MG63 (cell line): ENCODE measurements around the gene EEIG1. TPM values are rescaled to one million over a fixed set of nuclear protein-coding genes. Genes with fewer than 3 reads are reported as not detected.

Source experiments
- DNase-seq: peaks from one replicate; pipeline ENCODE4 v3.0.0-alpha.2; 2020
- H3K27me3 ChIP-seq: fragments of 250-450 bp; sonication (Bioruptor Pico); 2 replicates; pipeline ENCODE4 v1.5.1; 2020; ENCODE audit warnings: mild to moderate bottlenecking, moderate library complexity
- H3K36me3 ChIP-seq: fragments of 250-450 bp; sonication (Bioruptor Pico); 2 replicates; pipeline ENCODE4 v1.5.1; 2020; ENCODE audit warnings: mild to moderate bottlenecking, moderate library complexity
- H3K4me3 ChIP-seq: fragments of 250-450 bp; sonication (Bioruptor Pico); 2 replicates; pipeline ENCODE4 v1.5.1; 2020; ENCODE audit warnings: mild to moderate bottlenecking, moderate library complexity
- H3K9me3 ChIP-seq: fragments of 250-450 bp; sonication (Bioruptor Pico); 2 replicates; pipeline ENCODE4 v1.5.1; 2020; ENCODE audit warnings: mild to moderate bottlenecking, moderate library complexity
- total RNA-seq: library from RNA; depleted of rRNA; stranded (reverse); fragments of >200 nt; shearing (Covaris generic); gene quantifications from 2 replicates; pipeline ENCODE4 v1.2.3, GENCODE V29; 2014; ENCODE audit warnings: low replicate concordance; rRNA removed

The EEIG1 gene
- total RNA-seq, 1 experiment from 2014 or later = 10.3 TPM

DNA sequence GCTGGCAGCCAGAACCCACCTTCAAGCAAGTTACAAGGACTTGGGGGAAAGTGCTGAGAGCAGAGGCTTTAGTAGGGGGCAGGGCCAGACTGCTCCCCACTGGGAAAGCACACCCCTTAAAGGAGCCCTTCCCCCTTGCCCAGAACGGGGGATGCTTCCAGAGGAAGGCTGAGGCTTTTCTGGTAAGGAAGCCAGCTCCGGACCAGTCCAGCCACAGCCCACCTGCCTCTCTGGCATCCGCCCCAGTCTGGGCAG lies 38.9 kb downstream of the EEIG1 start:
- no peaks in the 10 kb centered on the region for H3K27me3 ChIP-seq
- no peak overlapping the region for H3K4me3 ChIP-seq
- DNase-seq = no peak
- no peaks in the 10 kb centered on the region for H3K9me3 ChIP-seq
- peaks cover 39% of the 10 kb centered on the region for H3K36me3 ChIP-seq

DNA sequence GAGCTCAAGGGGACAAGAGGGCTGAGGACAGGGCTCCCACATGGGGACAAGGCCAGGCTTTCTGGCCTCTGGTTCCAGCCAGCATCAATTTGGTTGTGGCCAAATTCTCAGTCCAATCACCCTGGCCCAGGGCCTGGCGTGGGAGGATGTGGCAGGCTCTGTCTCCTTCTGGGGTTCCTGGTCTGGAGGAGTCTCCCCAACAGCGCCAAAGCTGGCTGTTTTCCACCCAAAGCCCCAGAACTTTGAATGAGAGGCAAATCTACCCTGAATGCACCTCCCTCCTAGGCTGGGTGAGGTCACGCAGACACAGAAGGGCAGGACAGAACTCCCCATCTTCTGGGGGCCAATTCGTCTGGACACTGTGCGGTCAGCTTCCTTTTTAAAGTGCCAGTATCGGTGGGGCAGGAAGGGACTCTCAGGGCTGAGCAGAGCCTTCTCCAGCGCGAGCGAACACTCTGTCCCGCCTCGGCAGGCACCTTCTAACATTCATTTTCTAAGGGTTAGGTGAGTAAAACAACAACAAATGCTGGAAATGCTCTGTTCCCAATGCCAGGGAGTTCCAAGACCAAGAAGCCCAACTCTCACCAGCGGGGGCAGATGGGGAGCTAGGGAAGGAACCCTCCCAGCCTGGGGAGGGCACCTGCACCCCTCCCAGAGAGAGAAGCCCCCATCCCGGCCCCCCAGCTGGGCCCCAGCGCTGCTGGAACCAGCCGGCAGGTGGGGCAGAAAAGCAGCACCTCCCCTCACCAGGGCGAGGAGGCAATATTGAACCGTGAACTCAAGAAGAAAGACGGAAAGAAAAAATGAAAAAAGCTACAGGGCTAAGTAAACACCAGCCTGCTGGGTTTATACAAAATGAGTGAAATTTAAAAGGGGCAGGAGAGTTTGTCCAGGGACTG lies 39.5 kb downstream of the EEIG1 start:
- no peak overlapping the region for H3K4me3 ChIP-seq
- no peaks in the 10 kb centered on the region for H3K27me3 ChIP-seq
- peaks cover 43% of the 10 kb centered on the region for H3K36me3 ChIP-seq
- no peak for DNase-seq
- no peaks in the 10 kb centered on the region for H3K9me3 ChIP-seq

DNA sequence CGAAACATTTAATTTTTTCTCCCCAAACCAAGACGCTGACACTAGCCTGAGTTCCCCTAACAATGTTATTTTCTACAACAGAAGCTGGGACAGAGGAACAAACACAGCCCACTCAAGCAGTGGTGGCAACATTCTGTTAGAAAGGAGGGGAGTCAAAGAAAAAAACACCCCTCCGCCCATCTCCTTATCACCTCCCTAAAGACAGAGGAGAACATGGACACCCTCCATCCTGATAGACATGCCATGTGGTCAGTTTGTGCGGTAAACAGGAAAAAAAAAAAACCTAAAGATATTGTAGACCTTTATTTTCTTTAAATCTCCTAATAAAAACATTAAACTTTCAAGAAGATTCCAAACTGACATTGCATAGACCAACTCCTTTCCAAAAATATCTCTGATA lies 40.2 kb downstream of the EEIG1 start:
- no peaks in the 10 kb centered on the region for H3K27me3 ChIP-seq
- no peaks in the 10 kb centered on the region for H3K9me3 ChIP-seq
- peaks cover 48% of the 10 kb centered on the region for H3K36me3 ChIP-seq
- no peak for DNase-seq
- H3K4me3 ChIP-seq = no peak overlapping the region

DNA sequence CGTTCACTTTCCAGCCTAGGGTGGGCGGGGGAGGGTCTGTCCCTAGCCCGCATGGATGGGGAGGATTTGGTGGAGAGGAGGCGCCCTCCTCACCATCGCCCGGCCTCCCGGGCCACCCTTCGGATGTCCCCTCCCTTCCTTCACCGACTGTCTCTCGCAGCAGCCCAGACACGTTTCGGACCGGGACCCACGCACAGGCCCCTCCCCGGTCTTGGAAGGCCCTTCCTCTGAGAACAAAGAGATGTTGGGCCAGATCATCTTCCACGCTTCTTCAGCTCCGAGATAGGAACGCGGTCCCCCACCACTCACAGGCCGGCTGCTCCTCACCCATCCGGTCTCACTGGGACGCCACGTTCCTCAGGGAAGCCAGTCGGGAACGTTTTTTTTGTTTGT lies 42.5 kb downstream of the EEIG1 start:
- Histone ChIP-seq H3K27me3 (no peaks in the 10 kb centered on the region), H3K9me3 (no peaks in the 10 kb centered on the region), H3K36me3 (peaks cover 51% of the 10 kb centered on the region), H3K4me3 (no peak overlapping the region)
- DNase-seq = no peak

DNA sequence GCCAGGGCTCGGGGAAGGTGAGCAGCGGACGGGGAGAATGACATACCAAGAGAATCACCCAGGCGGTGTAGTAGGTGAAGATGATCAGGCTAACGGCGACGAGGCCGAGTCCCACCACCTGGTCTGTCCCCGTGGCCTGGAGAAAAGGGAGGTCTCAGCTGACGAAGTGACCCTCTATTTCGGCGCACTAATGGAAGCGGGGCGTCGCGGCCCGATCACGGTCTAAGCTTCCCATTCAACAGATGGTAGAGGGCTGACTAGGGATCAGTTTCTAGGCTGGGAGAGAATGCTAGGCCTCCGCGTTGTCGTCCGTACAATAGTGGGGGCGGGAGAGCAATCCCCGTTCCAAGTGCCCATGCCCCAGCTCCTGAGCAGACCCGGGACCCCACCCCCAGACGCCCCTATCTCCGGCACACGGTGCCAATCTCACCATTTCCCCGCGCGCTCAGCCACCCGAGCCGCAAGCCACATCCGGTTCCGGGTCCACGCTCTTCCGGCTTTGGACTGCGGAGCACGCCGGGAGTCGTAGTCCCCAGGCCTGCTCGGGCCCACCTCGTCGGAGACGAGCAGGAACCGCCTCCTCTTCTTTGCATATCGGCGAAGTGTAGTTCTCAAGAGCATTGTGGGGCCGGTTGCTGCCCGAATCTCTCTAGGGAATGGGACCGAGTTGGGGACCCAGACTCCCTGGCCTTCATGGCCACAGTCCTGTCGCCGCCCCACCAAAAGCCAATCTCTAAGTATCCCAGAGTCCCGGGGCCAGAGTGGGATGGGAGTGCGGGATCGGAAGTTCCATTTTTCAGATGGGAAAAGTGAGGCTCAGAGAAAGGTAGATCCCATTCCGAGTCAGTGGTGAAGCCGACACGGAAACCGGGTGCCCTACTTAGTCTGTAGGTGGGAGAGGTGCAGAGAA lies 43.1 kb downstream of the EEIG1 start, which contains the start of gene DPM2:
Gene DPM2, minus strand, starts transcription at position 467 of the 910 bp plus-strand sequence. Its CDS starts 34 bp downstream, at position 433.
- Histone ChIP-seq H3K36me3 (peaks cover 49% of the 10 kb centered on the region), H3K9me3 (no peaks in the 10 kb centered on the region), H3K4me3 (peak within 1 kb of the TSS; percentile 70), H3K27me3 (no peaks in the 10 kb centered on the region)
- DNase-seq = peak; percentile 87

DNA sequence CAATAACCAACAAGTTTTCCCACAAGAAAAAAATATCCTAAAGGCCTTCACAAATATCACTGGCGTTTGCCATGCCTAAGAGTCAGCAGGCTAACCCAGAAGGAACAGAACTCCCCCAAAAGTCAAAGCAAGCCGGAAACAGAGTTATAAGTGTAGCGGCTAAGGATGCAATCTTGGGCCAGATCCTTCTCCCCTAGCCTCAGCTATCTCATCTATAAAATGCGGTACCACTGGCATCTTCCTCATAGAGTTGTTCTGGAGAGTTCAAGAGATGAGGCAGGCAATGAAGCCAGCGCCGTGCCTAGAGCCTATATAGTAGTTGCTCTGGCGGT lies 43.8 kb downstream of the EEIG1 start:
- peak overlapping the region; percentile 70 for H3K4me3 ChIP-seq
- H3K36me3 ChIP-seq = peaks cover 43% of the 10 kb centered on the region
- H3K27me3 ChIP-seq = no peaks in the 10 kb centered on the region
- H3K9me3 ChIP-seq = no peaks in the 10 kb centered on the region
- no peak for DNase-seq

DNA sequence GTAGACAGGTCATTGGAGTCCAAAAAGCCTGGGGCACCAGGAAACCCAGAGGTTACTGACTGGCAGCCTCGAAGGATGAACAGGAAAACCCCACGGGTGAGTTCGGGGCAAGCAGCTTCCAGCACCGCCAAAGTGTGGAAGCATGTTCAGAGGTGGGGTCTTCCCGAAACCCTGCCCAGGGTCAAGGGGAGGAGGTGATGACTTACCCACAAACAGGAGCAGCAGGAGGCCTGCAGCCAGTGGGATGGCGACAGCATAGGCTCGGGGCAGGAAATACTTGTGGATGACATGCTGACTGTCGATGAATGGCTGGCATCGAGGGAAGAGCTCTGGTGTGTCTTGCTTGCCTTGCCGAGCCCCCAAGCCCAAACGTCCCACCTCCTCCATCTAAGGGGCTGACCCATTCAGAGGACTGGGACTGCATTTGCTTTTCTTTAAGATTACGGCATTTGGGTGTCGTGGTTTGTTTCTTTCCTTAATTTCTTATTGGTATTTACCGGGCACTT lies 44.4 kb downstream of the EEIG1 start:
- H3K27me3 ChIP-seq = no peaks in the 10 kb centered on the region

DNA sequence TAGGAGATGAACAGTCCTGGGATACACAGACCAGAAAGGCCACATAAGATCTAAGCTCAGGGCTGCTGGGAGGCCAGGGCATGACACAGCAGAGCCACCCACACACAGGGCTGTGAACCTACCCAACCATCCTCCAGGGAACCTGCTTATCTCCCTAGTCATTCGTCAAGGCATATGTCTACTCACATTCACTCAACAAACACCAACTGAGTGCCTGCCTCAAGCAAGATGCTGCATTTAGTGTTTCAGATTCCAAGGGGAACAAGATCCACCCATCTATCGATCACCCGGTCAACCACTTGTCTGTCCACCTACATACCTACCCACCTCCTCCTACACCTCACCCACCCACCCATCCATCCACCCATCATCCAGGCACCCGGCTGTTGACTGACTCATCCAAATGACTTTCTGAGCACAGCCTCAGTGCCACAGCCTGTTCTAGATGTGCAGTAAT lies 45.0 kb downstream of the EEIG1 start:
- DNase-seq = no peak
- H3K27me3 ChIP-seq = no peaks in the 10 kb centered on the region
- peak overlapping the region; percentile 70 for H3K4me3 ChIP-seq
- no peaks in the 10 kb centered on the region for H3K9me3 ChIP-seq
- H3K36me3 ChIP-seq = peaks cover 33% of the 10 kb centered on the region

More for the DNA sequence above, 44.4 kb downstream of the EEIG1 start:
- no peak for DNase-seq
- H3K9me3 ChIP-seq = no peaks in the 10 kb centered on the region
- H3K36me3 ChIP-seq = peaks cover 37% of the 10 kb centered on the region
- peak overlapping the region; percentile 70 for H3K4me3 ChIP-seq

DNA sequence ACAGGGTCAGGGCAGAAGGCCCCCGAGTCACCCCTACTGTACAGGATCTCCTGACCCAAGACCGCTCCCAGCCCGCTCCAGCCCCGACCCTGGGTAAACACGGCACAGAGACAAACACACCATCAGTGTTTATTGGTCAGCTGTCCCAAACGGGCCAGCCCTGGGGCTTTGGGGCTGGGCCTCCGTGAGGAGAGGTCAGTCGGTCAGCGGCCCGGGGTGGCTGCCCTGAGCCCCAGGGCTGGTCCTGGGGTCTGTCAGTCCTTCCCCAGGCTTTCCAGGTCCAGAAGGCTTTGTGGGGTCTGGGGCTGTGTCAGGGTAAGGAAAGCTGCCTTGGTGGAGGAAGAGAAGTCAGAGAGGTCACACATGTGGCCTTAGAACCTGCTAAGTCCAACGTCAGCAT lies 45.8 kb downstream of the EEIG1 start:
- Histone ChIP-seq H3K27me3 (no peaks in the 10 kb centered on the region), H3K36me3 (peaks cover 29% of the 10 kb centered on the region), H3K4me3 (no peak overlapping the region), H3K9me3 (no peaks in the 10 kb centered on the region)
- no peak for DNase-seq

DNA sequence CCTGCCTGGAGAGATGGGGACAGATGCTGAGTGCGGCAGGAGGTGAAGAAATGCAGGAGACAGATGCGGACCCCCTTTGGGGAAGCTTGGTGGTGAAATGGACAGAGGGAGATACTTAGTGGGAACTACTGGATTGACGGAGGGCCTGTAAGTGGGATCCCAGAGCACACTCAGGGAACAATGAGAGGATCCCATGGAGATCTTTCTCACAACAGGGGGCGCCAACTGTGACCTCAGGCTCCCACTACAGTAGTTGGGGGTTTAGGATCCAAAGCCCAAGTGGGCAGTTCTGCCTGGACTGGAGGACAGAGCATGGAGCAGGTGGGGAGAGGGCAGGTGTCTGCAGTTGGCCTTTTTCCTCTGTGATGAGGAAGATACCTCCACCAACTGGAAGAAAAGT lies 46.5 kb downstream of the EEIG1 start:
- Histone ChIP-seq H3K4me3 (no peak overlapping the region), H3K36me3 (peaks cover 29% of the 10 kb centered on the region), H3K27me3 (no peaks in the 10 kb centered on the region), H3K9me3 (no peaks in the 10 kb centered on the region)
- no peak for DNase-seq

DNA sequence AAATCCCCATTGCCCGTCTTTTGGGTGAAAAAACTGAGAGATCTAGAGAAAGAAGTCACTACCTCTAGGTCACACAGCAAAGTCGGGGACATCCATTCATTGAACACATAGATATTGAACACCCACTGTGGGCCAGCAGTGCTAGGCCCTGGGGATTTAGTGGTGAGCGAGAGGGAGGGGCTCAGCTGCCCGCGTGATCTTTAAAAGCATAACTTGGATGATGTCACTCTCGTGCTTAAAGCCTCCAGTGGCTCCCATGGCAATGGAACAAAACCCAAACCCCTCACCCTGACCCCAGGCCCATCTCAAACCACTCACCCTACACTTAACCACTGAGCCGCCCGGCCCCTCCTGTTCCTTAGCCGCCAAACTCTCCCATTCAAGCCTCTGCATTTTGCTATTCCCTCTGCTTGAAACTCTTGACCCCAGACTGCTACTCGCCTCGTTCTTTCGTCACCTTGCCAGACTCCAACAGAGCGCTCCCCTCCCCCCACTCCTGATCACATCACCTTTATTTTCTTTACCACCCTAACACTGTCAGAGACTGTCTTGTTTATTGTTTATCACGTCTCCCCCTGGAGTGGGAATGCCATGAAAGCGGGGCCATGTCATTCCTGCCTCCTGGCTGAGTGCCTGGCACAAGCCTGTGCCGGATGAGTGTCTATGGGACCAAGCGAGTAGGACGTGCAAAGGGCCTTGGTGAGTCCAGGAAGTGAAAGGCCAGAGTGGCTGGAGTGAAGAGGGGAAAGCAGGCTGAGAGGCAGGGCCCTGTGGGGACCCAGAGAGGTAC lies 49.5 kb downstream of the EEIG1 start:
- DNase-seq = peak; percentile 52
- no peaks in the 10 kb centered on the region for H3K27me3 ChIP-seq
- peak overlapping the region; percentile 48 for H3K4me3 ChIP-seq
- no peaks in the 10 kb centered on the region for H3K9me3 ChIP-seq
- peaks cover 24% of the 10 kb centered on the region for H3K36me3 ChIP-seq

Other genes starting within 250 kb of the EEIG1 start
- gene TOR2A, start 245.7 kb downstream of the EEIG1 start, total RNA-seq = 5.8 and 18.7 TPM in 2 replicates
- not detected in 2 replicates for gene SH2D3C, start 202.3 kb downstream of the EEIG1 start, total RNA-seq
- 48.6 and 67.5 TPM in 2 replicates for gene CDK9, start 195.0 kb downstream of the EEIG1 start, total RNA-seq
- gene FPGS, start 178.1 kb downstream of the EEIG1 start, total RNA-seq = 100 and 115 TPM in 2 replicates
- 12.9 and 14.0 TPM in 2 replicates for gene ENG, start 126.3 kb downstream of the EEIG1 start, total RNA-seq
- 36.6 and 69.0 TPM in 2 replicates for gene AK1, start 103.3 kb downstream of the EEIG1 start, total RNA-seq
- 40.5 and 47.3 TPM in 2 replicates for gene ST6GALNAC6, start 81.4 kb downstream of the EEIG1 start, total RNA-seq
- 4.7 and 26.9 TPM in 2 replicates for gene ST6GALNAC4, start 63.9 kb downstream of the EEIG1 start, total RNA-seq
- gene PIP5KL1, start 50.2 kb downstream of the EEIG1 start, total RNA-seq = 0.13 TPM in 1 of 2 replicates, not detected in the other
- gene DPM2, start 43.1 kb downstream of the EEIG1 start, total RNA-seq = 23.3 and 38.9 TPM in 2 replicates
- 6.4 and 10.7 TPM in 2 replicates for gene NAIF1, start 86.3 kb upstream of the EEIG1 start, total RNA-seq
- gene SLC25A25, start 87.2 kb upstream of the EEIG1 start, total RNA-seq = 7.4 and 8.7 TPM in 2 replicates
- 114 and 120 TPM in 2 replicates for gene PTGES2, start 146.7 kb upstream of the EEIG1 start, total RNA-seq
- not detected in 2 replicates for gene LCN2, start 168.5 kb upstream of the EEIG1 start, total RNA-seq
- 37.3 and 57.0 TPM in 2 replicates for gene BBLN, start 179.3 kb upstream of the EEIG1 start, total RNA-seq
- 5.4 and 12.2 TPM in 2 replicates for gene CIZ1, start 210.6 kb upstream of the EEIG1 start, total RNA-seq
- 0.20 and 0.30 TPM in 2 replicates for gene DNM1, start 222.4 kb upstream of the EEIG1 start, total RNA-seq